HTR-8/SVneo (cell line): ENCODE results near the gene CPED1.
"Not testable (repeated sequence)": the region's sequence is repeated elsewhere in the genome, so short reads cannot be mapped to it uniquely, and the experiment has no call there.

Experiments used
- DNase-seq: peaks from one replicate; pipeline ENCODE4 v3.0.0; 2011; ENCODE audit warnings: low spot score, mixed read lengths; ENCODE audit not compliant: insufficient read length
- FAIRE-seq: peaks from 2 replicates; lab custom pipeline; 2011; peaks lifted over from hg19 to GRCh38; lab: Jason Lieb, UNC

Gene CPED1

DNA sequence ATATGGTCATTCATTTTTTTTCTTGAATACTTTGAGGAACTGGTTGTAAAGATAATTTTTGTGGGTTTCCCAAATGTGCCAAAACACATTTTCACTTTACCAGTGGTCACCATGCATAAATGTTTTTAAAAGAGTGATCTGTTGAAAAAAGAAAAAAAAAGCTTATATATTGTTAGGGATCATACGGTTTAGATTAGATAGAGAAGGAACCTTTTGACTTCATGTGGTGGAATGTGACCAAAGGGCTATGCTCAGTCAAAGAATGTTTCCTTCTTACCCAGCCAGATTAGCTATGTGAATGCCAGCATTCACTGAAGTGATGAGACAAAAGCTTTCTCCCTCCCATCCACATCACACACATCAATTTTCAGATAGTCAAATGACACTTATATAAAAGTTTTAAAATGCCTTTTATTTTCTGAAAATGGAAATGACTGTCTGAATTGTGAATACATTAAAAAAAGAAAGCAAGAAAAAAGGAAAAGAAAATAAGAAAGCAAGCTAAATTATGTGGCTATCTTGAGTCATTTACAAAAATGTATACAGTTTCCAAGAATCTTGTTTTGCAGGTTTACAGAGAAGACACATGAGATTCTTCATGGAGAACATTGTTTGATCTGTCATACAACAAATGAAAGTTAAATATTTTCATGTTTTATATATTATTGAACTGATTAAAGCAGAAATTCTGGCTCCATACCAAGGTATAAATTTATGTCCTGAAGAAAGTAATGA, 8.6 kb upstream of the CPED1 start:
- no peak for DNase-seq
- no peak for FAIRE-seq

DNA sequence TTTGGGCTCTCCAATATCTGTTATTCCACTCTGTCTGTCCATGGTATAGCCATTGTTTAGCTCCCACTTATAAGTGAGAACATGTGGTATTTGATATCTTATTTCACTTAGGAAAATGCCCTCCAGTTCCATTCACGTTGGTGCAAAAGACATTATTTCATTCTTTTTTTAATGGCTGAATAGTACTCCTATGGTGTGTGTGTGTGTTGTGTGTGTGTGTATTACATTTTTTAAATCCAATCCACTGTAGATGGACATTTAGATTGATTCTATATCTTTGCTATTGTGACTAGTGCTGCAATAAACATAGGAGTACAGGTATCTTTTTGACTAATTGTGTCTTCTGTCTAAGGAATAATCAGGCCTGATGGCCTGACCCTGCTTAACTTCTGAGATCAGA, 7.4 kb upstream of the CPED1 start:
- FAIRE-seq (no peak), DNase-seq (no peak)

DNA sequence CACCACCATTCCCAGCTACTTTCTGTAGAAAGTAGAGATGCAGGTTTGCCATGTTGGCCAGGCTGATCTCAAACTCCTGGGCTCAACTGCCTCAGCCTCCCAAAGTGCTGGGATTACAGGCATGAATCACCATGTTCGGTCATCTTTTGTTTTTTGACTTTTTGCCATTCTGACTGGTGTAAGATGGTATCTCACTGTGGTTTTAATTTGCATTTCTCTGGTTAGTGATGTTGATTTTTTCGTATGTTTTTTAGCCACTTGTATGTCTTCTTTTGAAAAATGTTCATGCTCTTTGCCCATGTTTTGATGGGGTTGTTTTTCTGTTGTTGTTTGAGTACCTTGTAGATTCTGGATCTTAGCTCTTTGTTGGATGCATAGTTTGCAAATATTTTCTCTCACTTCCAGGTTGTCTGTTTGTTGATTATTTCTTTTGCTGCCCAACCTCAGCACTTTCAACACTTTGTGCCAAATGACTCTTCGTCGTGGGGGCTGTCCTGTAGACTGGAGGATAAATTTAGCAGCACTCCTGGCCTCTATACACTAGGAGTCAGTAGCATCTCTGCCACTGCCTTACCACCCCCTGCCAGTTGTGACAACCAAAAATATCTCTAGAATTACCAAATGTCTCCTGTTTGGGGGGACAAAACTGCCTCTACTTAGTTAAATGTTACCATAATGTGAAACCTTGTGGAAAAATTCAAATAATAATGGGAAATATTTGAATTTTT, 6.5 kb upstream of the CPED1 start:
- DNase-seq (no peak), FAIRE-seq (no peak)

DNA sequence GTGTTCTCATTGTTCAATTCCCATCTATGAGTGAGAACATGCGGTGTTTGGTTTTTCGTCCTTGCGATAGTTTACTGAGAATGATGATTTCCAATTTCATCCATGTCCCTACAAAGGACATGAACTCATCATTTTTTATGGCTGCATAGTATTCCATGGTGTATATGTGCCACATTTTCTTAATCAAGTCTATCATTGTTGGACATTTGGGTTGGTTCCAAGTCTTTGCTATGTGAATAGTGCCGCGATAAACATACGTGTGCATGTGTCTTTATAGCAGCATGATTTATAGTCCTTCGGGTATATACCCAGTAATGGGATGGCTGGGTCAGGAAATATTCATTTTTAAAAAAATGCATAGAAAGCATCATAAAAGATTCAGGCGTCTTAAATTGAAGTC, 4.9 kb upstream of the CPED1 start:
- not testable (repeated sequence) for DNase-seq, FAIRE-seq

DNA sequence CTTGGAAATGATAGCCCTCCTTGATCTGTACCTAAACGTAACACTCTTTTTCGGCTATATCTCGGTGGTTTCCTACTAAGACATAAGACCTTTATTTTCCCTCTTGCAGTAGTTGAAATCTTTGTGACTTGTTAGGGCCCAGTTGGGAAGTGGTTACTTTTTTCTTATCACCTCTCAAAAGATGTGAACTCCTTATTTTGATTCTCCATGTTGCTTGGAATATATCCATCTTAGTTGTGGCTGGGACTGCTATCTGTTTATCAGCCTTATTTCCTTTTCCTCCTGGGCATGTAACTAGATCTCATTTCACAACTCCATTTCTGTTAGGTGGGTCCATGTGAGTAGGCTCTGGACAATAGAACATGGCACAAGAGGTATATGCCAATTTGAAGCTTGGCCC, 4.1 kb upstream of the CPED1 start:
- no peak for FAIRE-seq
- DNase-seq, result no peak

DNA sequence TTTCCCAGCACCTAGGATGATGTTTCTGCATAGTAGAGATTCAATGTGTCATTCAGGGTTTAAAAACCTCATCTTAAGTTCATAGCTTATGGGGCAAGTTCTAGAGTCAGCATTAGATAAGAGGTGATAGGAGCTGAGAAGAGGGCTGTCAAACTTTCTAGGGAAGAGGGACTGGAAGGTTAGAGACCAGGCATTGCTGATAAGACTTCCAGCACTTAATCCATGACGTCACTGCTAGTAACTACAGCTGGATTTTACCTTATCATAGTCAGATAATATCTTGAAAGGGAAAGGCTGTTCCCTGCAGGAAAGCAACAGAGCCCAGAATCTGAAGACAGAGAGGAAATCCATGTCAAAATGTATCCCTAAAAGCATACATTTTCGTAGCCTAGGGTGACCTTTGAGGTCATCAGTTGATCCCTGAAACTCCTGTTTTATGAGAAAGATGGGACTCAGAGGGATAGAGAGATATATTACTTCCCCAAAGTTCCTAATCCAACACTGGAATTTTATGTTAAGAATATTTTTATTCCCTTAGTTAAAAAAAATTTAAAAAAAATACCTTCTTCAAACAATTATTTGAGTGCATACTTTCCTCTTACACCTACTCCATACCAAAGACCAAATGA, 3.3 kb upstream of the CPED1 start:
- no peak for FAIRE-seq
- no peak for DNase-seq

DNA sequence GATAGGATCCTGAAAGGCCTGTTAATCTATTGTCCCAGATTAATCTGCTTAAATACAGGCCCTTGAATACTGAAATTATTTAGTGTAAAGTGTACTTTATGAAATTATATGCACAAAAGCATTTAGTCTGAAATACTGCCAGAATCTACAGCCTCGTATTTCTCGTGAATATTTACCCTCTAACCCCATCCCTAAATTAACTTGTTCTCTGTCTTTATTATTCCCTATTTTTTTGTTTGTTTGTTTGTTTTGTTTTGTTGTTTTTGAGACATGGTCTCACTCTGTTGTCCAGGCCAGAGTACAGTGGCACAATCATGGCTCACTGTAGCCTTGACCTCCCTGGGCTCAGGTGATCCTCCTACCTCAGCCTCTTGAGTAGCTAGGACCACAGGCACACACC, 2.7 kb upstream of the CPED1 start:
- DNase-seq (no peak), FAIRE-seq (no peak)

DNA sequence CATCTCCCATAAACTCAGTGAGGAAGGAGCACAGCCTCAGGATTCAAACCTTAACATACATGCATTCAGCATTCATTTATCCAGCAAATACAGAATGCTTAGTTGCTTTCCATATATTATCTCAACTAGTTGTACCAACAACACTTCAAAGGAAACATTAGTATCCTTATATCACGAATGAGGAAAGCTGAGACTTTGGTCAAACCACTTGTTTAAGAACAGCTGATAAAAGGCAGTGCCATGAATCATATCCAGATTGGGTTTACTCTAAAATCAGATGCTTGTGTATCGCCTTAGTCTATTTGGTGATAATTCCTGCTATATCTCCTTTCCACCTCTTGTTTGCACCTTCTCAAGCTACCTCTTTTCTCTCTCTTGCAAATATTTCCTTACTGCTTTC, 1.9 kb upstream of the CPED1 start:
- no peak for FAIRE-seq
- DNase-seq, result no peak

DNA sequence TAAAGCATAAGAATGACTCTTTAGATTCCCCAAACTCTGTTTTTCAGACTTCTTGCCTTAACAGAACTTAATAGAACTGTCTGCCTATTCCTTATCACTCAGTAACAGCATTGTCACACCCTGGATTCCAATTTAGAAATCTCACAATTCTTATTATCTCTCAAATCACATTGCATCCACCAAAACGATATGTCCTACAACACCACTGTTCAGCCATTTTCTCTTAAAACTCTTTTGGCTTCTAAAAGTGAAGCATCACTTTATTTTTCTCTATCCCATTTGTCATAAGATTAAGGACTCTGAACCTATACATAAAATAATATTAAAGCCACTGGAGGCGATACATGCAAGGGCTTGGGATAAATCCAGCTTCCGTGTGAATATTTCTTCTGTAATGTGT, 1.2 kb upstream of the CPED1 start:
- DNase-seq (no peak), FAIRE-seq (no peak)

DNA sequence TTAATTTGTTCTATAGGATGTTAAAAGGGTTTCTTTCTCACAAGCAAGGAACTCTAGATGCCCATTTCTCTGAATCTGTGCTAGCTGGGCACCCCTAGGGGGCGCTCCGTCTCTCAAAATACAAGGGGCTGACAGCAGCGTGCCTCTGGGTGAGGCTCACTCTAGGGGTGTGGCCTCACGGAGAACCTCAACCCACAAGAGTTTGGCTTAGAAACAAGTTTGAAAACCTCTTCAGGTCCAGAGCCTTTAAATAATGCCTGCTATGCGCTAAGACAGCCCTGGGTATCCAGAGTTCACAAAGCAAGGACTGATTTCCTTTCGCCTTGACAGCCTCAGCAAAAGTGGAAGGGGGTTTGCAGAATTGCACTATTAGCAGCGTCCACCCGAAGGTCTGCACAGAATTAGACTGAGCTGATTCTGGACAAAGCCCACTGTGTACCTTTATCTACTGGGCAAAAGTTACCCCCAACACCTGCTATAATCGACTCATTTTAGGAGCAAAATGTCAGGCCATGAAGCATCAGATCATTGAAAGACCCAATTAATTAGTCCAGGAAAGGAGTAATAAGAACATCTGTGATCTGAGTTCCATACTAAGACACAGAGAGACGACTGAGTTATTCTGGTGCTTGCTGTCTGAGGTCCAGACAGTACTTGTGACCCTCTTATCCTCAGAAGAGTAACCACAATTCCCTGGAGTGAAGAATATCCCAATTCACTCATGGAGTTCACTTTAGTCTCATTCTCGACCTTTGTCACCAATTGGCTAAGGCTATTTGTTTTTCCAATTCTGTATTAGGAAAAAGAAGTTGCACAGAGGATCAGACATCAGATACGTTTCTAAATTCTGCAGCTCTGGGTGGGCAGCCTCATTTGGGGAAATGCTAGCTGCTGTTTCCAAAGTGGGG, 574 bp upstream of the CPED1 start:
- no peak for FAIRE-seq

DNA sequence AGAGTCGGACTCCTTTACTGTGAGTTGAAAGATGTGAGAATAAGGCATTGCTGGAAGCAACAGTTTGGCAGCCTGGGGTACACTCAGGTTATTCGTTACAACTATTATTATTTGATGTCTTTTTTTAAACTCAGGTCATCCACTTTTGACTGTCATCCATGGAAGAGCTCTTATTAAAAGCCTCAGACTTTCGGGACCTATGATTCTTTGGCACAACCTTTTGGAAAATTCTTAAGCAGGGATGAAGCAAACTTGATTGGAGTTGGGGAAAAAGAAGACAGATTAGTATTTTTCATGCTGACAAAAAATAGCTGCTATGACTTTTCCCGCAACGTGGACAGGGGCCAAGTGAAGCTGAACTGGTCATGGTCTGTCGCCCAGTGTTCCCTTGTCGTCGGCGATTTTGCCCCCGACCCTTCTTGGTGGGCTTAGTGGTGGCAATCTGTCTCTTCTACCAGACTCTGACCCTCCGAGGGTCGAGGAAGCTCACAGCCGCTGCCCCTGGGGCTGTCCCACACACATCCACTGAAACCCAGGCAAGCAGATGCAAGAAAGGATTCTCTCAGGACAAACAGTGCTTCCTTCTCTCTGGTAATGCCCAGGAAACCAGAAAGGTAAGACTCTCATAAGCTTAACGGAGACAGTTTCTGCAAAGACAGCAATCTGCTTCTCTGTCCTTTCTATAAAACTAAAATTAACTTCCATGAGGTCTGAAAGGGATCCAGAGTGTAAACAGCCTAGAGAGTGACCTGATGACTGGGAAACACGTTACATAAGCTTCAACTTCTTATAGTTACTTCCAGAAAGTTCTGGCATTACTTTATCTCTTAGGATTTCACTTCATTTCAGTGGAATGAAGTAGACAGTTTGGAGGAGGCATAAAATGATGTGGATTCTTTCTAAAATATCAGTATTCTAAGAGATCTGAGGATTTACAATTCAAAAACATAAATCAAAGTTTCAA, 1.0 kb downstream of the CPED1 start:
- no peak for DNase-seq

More for the DNA sequence above, 574 bp upstream of the CPED1 start:
- peak; percentile 60 for DNase-seq

DNA sequence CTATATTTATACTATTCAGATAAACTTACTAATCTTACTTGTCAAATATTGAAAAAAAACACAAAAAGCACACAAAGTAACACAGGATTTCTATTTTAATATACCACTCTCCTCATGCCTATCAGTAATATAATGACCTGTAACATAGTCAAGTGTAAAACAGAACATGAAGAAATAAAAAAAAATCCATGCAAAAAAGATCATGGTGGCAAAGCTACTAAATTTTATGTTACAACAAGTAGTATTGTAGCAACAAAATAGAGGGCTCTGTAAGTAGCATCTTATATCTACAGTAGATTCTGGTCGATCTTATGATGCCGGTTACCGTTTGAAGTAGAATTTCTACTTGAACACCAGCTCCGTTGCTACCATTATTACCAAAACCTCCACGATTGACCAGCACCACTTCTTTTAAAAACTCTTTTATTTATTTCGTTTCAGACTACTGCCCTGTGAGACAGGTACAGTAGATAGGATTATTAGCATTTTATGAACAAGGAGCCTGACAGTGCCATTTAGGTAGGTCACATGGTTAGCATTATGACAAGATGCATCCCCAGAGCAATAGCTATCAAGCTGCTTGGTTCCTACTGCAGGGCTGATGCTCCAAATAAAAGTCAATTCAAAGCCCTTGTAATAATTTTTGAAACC, 2.1 kb downstream of the CPED1 start:
- FAIRE-seq, result no peak

More for the DNA sequence above, 1.0 kb downstream of the CPED1 start:
- FAIRE-seq, result no peak

DNA sequence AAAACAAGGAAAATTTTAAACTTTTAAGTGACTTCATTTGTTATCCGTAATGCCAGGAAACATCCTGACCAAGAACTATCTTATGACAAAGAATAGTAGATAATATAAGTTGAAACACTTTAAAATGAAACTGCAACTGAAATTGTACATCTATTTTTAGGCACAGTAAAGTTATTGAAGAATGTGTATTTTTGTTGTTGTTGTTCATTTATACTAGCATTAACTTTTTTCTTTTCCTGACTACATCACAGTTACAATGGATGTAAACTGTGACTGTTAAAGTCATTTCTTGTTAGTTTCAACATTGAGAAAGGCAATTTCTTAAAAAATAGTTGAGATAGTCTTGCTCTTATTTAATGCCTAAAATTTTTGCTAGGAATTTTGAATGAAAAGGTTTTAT, 2.6 kb downstream of the CPED1 start:
- DNase-seq (no peak), FAIRE-seq (no peak)

More for the DNA sequence above, 2.1 kb downstream of the CPED1 start:
- no peak for DNase-seq

DNA sequence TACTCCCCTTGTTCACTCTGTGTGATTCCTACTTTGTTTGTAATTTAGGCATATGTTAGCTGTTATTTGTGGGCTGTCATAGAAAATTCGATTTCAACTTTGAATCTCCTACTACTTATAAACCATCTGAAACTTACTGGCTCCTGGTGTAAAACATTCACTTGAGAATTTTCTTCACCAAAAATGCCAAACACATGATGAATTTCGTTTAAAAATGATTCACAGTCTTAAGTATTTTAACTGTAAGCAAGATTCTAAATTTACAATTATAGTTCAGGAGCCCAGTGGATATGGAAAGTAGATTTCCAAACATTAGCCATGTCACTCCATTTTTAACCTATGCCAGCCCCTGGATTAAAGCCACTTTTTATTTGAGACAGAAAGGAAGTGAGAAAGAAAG, 3.1 kb downstream of the CPED1 start:
- DNase-seq, result no peak
- no peak for FAIRE-seq

DNA sequence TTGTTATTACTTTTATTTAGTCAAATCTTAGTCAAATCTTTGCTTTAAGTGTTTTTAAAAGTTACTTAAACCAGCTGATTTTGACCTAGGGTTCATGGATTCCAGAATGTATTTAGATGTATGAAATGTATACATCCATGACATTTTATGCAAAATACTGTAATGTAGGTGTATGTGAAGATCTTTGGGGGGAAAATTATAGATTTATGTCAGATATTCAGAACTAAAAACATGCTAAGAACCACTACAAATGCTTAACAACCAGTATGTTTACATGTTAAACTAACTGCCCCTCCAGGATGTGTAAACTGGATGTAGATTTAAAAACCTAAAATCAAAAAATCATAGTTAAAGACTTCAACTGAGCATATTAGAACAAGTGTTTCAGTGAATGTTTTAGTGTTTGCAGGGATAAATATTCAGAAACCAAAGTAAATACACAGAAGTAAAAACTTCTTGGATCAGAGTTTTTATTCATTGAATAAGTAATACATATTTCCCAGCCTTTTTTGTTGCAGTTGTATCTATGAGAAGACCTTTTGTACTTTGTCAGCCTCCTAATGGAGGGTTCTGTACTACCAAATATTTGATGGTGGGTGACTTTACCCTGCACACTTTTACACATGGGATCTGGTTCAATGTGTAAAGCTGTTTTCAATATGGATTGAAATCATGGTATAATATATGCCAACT, 3.9 kb downstream of the CPED1 start:
- DNase-seq, result no peak
- FAIRE-seq, result no peak

DNA sequence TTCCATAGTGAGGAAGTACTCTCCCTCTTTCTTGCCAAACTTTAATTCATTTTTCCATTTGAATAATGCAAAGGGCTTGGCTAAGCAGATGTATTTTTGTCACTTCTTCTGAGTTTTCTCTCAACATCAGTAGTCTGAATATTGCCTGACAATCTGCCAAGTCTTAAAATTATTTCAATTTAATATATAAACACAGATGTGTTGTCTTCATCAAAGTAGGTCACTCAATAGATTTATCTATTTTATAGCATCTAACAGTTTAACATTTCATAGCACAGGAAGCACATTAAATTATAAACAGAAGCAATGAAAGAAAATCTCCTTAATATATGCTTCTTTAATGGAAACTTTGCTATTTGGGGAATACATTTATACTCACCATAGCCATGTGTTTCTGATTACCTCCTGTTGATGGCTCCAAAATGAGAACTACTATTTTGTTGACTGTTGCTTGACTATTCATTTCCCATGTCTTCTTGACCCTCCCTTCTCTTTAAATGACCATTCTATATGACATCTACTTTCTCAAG, 4.5 kb downstream of the CPED1 start:
- DNase-seq (no peak), FAIRE-seq (no peak)

DNA sequence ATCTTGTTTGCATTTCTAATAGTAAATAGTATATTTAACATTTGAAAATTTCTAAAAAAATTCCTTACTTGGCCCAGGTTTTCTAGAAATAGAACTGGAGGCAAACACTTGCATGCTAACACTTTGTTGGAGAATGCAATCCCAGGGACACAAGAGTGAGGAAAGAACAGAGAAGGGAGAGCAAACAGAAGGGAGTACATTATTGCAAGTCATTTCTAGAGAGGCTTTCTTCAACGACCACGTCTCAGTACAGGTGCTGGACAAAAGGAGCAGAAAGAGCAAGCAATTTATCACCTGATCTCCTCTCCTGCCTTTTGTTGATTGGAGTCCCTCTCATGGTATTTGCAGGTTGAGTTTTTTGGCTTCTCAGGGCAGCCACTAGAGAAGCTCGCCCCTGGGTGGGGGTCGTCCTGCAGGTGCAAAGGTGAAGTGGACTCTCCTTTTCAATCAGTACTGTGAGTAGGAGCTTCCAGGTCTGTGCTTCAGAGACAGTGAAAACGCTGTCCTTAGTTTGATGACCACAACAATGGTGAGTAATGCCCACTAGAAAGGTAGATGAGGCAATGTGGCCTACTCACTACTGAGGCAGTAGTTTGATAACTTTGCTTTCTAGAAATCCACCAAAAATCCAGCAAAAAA, 5.2 kb downstream of the CPED1 start:
- DNase-seq, result no peak
- FAIRE-seq, result no peak
